ENCODE measurements around the gene KRT9. TPM values are rescaled to one million over a fixed set of nuclear protein-coding genes. Genes with fewer than 3 reads are reported as not detected.

Gene KRT9
- total and polyA plus RNA-seq, 9 of the 15 experiments (the other 6 are each of a cell fraction or from before 2014, with no cell fraction given), result 0.03 TPM; not detected in 8

DNA sequence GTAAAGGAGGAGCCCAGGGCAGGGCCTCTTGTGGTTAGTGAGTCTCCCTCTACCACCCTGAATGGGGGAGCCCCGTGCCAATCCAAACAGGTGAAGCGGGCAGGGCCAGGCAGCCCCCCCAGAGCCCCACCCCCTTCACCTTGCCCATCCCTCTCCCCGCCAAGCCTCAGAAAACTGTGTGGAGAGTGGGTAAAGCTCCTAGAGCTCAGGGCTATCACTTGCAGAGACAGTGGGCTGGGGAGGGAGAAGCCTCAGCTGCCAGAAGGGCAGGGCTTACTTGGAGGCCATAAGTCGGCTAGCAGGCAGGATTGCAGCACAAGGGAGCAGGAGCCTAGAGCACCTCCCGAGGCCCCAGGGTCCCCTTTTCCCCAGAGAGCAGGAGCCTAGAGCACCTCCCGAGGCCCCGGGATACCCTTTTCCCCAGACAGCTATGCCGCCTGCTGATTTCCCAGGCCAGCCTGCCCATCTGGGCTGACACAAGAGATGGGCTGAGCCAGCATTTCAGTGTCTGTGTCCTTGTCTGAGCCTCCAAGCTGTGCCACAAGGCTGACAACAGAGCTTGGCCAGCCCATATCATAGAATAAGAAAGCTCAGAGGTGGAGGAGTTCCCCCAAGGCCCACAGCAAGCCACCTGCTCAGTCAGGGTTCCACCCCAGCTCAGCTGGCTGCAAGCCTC is 21.6 kb upstream of the KRT9 start (continued):
- TF ChIP-seq TSC22D4 (tag; IDR thresholded peaks at IDR 0.05) (no peak), PTRF (tag; IDR thresholded peaks at IDR 0.05) (no peak)

DNA sequence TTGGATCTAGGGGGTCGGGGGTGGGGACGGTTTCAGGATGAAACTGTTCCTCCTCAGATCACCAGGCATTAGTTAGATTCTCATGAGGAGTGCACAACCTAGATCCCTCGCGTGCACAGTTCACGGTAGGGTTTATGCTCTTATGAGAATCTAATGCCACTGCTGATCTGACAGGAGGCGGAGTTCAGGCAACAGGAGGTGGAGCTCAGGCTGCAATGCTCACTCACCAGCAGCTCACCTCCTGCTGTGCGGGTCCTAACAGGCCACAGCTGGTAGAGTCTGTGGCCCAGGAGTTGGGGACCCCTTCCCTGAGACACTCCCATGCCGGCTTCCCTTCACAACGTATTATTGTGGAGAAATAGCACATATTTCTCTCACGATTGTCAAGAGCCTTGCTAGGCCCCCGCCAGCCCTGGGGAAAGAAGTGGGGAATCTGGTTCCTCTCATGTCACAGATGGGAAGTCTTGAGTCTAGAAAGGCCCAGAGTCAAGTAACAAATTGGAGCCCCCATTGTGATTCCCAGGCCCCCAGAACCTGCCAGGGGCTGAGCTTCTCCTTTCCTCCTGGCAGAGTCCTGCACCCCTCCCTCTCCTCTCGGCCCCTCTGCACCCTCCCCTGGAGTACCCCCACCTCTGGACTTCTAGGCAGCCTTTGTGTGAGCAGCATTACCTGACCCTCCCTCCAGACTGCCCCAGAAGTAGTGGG is 20.9 kb upstream of the KRT9 start:
- Histone ChIP-seq H3K4me1 (replicated peaks in 1 of 2; ENCODE audit: control insufficient read depth in 2 of 2, insufficient read depth in 2 of 2, low read length in 2 of 2) (no peaks in the 10 kb centered on the region; a peak in 1 of 5 replicates), H3K4me3 (no peak overlapping the region), H3K27ac (ENCODE audit: extremely low read depth, low read depth, low read length) (no peak overlapping the region), H3K27me3 (ENCODE audit: control insufficient read depth in 2 of 2, insufficient read depth in 2 of 2, low read length in 2 of 2) (peaks cover 22 to 68% of the 10 kb centered on the region in 2 experiments; a peak in 4 of 5 replicates), H3K9me3 (replicated peaks; ENCODE audit: control insufficient read depth, insufficient read depth, low read depth, low read length) (no peaks in the 10 kb centered on the region), H4K20me1 (replicated peaks; ENCODE audit: control insufficient read depth, insufficient read depth, low read length) (no peaks in the 10 kb centered on the region), H3K36me3 (ENCODE audit: control insufficient read depth, insufficient read depth, low read length) (no peaks in the 10 kb centered on the region), H3K4me2 (ENCODE audit: insufficient read depth, low read length) (no peak overlapping the region), H2AFZ (ENCODE audit: low read depth, low read length) (no peak overlapping the region), H3K79me2 (ENCODE audit: control insufficient read depth, insufficient read depth, low read length) (no peaks in the 10 kb centered on the region), H3K9ac (ENCODE audit: insufficient read depth in 1 of 2, low read depth in 2 of 2, low read length in 2 of 2) (no peak overlapping the region), H3K9me1 (ENCODE audit: control insufficient read depth, insufficient read depth, low read length) (no peaks in the 10 kb centered on the region)
- ATAC-seq, result no peak
- intact Hi-C loops (cut with micrococcal nuclease) (no loop called here), in situ Hi-C loops (cut with MboI) (no loop called here)
- no TSS peak for BruUV-seq (replicated peaks)
- no peak for TF ChIP-seq ZNF780A (CRISPR knock-in tag; IDR thresholded peaks at IDR 0.05)
- TF ChIP-seq TCF3 (CRISPR knock-in tag; IDR thresholded peaks at IDR 0.05), result no peak
- TF ChIP-seq HDAC6 (IDR thresholded peaks at IDR 0.05; ENCODE audit: low read depth, low read length), result no peak
- TF ChIP-seq, protein P1, sequence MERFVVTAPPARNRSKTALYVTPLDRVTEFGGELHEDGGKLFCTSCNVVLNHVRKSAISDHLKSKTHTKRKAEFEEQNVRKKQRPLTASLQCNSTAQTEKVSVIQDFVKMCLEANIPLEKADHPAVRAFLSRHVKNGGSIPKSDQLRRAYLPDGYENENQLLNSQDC (CRISPR knock-in tag; IDR thresholded peaks at IDR 0.05), result no peak
- TF ChIP-seq, protein P2, sequence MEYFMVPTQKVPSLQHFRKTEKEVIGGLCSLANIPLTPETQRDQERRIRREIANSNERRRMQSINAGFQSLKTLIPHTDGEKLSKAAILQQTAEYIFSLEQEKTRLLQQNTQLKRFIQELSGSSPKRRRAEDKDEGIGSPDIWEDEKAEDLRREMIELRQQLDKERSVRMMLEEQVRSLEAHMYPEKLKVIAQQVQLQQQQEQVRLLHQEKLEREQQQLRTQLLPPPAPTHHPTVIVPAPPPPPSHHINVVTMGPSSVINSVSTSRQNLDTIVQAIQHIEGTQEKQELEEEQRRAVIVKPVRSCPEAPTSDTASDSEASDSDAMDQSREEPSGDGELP (CRISPR knock-in tag; IDR thresholded peaks at IDR 0.05; ENCODE audit: borderline replicate concordance), result no peak
- no peak for TF ChIP-seq SRSF7 (optimal IDR thresholded peaks at IDR 0.05; ENCODE audit: low read depth, low read length)
- no peak for TF ChIP-seq MYC (IDR thresholded peaks at IDR 0.05; ENCODE audit: low read depth, low read length)
- TF ChIP-seq MYC (CRISPR knock-in tag; IDR thresholded peaks at IDR 0.05; ENCODE audit: borderline replicate concordance, low read depth), result no peak
- POLR2A ChIA-PET, result interaction anchor here (0.6 to 1.4 kb wide), 3 partner anchors 11 to 43 kb away, joined by 3 to 4 read pairs (median 3); no protein-coding TSS in a partner anchor
- DNase-seq (ENCODE audit: extremely low read depth in 1 of 4, low spot score in 3 of 4), result no peak
- no peak for FAIRE-seq
- WGBS (ENCODE audit: insufficient coverage, low coverage, missing lambda C conversion rate), result 2% methylated on average over 12 of the region's 12 CpGs
- CTCF ChIA-PET (ENCODE audit: low intra/inter-chr PET ratio), result no interaction called here
